Gastroesophageal sphincter (tissue), 4 donors: ENCODE results near the gene ARHGAP24. TPM values are rescaled to one million over a fixed set of nuclear protein-coding genes. Genes with fewer than 3 reads are reported as not detected.

ENCODE experiments used
- ATAC-seq: fragments of 150-250 bp; one replicate; pipeline ENCODE4 v1.9.1; 2016; ENCODE audit warnings: mild to moderate bottlenecking, moderate library complexity
- H3K27ac ChIP-seq, 4 donors: fragments of 200-600 bp; sonication (generic) in 3 of 4; 1 replicate in 3 of 4; 2 replicates in 1 of 4; pipeline ENCODE4 v1.5.1; 2016 to 2019
- H3K27me3 ChIP-seq: fragments of 200-600 bp; sonication (generic); one replicate; pipeline ENCODE4 v1.5.1; 2019
- H3K36me3 ChIP-seq, 2 donors: fragments of 200-600 bp; sonication (generic); one replicate each; pipeline ENCODE4 v1.5.1; 2019; ENCODE audit warnings: control low read depth in 1 of 2
- H3K4me1 ChIP-seq, 3 donors: fragments of 200-600 bp; sonication (generic); 1 replicate in 2 of 3; 2 replicates in 1 of 3; pipeline ENCODE4 v1.5.1; 2016 to 2019; ENCODE audit warnings: control low read depth in 2 of 3
- H3K4me3 ChIP-seq, 2 donors: fragments of 200-600 bp; sonication (generic); one replicate each; pipeline ENCODE4 v1.5.1; 2019; ENCODE audit warnings: mild to moderate bottlenecking in 1 of 2, moderate library complexity in 1 of 2
- H3K9me3 ChIP-seq, 3 donors: fragments of 200-600 bp; sonication (generic); one replicate each; pipeline ENCODE4 v1.5.1; 2017 to 2019; ENCODE audit warnings: control low read depth in 2 of 3
- EP300 ChIP-seq: sonication (generic); formaldehyde crosslinking; IDR thresholded peaks from one replicate; pipeline ENCODE4 v1.6.1; 2017; ENCODE audit warnings: antibody characterized with exemption, mild to moderate bottlenecking
- POLR2A ChIP-seq, 2 donors: fragments of 450-650 bp; IDR thresholded peaks; one replicate each; pipeline ENCODE4 v1.6.1; 2017; ENCODE audit warnings: antibody characterized with exemption in 2 of 2, mild to moderate bottlenecking in 2 of 2, moderate library complexity in 1 of 2
- POLR2AphosphoS5 ChIP-seq: sonication (generic); formaldehyde crosslinking; IDR thresholded peaks from one replicate; pipeline ENCODE4 v1.6.1; 2017; ENCODE audit warnings: antibody characterized with exemption
- WGBS, 2 donors: methylation state at CpG; one replicate each; pipeline ENCODE4 v1.1.5; 2018; ENCODE audit warnings: low coverage in 1 of 2; 5-methylcytosine and 5-hydroxymethylcytosine counted together
- total RNA-seq, 4 donors: library from RNA; depleted of rRNA; stranded (reverse); fragments of >200 nt; gene quantifications; one replicate each; pipeline ENCODE4 v1.1.0, GENCODE V29; 2016
- TF ChIP-seq, protein P1 (sequence below), 4 experiments: fragments of 200-600 bp in 2 of 4; fragments of 450-650 bp in 2 of 4; sonication (generic) in 1 of 4; IDR thresholded peaks; one replicate each; pipeline ENCODE4 v1.5.1; 2017 to 2019; ENCODE audit warnings: antibody characterized with exemption in 4 of 4, mild to moderate bottlenecking in 2 of 4, moderate library complexity in 2 of 4

ARHGAP24 gene
- total RNA-seq, 4 donors from 2014 or later: 24.4 to 38.6 (median 34.3) TPM

DNA sequence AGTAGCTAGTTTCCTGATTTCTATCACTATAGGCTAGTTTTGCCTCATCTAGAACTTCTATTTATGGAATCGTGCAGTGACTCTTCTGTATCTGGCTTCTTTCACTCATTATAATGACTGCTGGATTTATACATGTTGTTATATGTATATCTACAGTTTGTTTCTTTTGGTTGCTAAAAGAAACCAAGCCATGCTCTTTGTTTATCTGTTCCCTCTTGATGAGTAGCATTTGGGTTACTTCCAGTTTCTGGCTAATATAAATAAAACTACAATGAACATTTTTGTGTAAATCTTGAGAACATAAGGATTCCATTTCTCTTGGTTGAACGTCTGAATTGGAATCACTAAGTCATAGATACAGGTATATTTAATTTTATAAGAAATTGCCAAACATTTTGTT, 73.9 kb downstream of the ARHGAP24 start:
- no peak for TF ChIP-seq POLR2A (IDR thresholded peaks at IDR 0.05)
- TF ChIP-seq POLR2AphosphoS5: no peak
- no peak for TF ChIP-seq EP300
- TF ChIP-seq, protein P1, sequence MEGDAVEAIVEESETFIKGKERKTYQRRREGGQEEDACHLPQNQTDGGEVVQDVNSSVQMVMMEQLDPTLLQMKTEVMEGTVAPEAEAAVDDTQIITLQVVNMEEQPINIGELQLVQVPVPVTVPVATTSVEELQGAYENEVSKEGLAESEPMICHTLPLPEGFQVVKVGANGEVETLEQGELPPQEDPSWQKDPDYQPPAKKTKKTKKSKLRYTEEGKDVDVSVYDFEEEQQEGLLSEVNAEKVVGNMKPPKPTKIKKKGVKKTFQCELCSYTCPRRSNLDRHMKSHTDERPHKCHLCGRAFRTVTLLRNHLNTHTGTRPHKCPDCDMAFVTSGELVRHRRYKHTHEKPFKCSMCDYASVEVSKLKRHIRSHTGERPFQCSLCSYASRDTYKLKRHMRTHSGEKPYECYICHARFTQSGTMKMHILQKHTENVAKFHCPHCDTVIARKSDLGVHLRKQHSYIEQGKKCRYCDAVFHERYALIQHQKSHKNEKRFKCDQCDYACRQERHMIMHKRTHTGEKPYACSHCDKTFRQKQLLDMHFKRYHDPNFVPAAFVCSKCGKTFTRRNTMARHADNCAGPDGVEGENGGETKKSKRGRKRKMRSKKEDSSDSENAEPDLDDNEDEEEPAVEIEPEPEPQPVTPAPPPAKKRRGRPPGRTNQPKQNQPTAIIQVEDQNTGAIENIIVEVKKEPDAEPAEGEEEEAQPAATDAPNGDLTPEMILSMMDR (IDR thresholded peaks at IDR 0.05): no peak
- Histone ChIP-seq H3K27me3 (no peaks in the 10 kb centered on the region), H3K4me3 (no peak overlapping the region), H3K9me3 (peaks cover 0 to 23% (median 0%) of the 10 kb centered on the region in 3 donors), H3K27ac (no peak overlapping the region), H3K36me3 (no peaks in the 10 kb centered on the region), H3K4me1 (no peaks in the 10 kb centered on the region)
- WGBS, 2 donors: 21 to 50% methylated on average over 2 of the region's 2 CpGs
- no peak for ATAC-seq

DNA sequence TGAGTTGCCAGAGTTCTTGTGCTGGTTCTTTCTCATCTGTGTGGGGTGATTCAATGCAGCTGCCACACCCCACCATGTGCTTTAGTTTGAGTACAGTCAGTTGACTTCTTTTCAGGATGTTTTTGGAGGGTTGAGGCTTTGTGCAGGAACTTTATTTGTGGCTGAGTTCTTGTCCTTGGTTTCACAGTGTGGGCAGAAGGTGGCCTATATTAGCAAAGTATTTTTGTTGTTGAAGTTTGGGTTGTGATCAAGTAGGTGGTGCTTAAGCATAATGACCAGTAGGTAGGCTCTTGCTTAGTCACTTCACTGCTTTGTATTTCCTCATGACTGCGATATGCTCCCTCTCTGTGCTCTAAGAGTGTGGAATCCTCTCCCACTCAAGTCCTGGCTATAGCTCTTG, 80.3 kb downstream of the ARHGAP24 start:
- no peak overlapping the region for H3K27ac ChIP-seq
- H3K36me3 ChIP-seq: no peaks in the 10 kb centered on the region
- ATAC-seq: no peak
- no peaks in the 10 kb centered on the region for H3K4me1 ChIP-seq
- no peak overlapping the region for H3K4me3 ChIP-seq
- no peaks in the 10 kb centered on the region for H3K27me3 ChIP-seq
- no peak for TF ChIP-seq EP300
- TF ChIP-seq, protein P1 (IDR thresholded peaks at IDR 0.05): no peak
- TF ChIP-seq POLR2AphosphoS5: no peak
- no peak for TF ChIP-seq POLR2A (IDR thresholded peaks at IDR 0.05)
- WGBS, 2 donors: 100% methylated on average over 1 of the region's 1 CpG; no CpG with 5 or more reads in 1 of the 2 donors
- peaks cover 0 to 26% (median 0%) of the 10 kb centered on the region in 3 donors for H3K9me3 ChIP-seq

DNA sequence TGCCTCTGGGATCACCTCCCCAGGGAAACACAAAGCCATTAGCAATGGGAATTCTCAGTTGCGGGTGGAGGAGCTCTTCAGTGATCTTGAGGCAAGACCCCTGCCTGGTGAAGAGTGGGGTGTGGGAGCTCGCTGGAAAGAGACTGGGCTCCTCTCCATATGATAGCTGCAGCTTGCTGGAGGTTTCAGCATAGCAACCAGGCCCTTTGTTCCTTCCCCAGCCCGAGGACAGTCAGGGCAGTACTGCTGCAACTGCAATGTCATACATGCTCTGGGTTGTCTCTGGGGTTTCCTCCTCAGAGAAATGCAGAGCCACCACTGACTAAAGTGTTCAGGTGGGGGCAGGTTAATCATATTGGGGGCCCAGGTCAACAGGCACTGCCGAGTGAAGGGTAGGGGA, 81.3 kb downstream of the ARHGAP24 start:
- no peak overlapping the region for H3K27ac ChIP-seq
- 90 to 100% methylated on average over 1 to 2 of the region's 4 CpGs for WGBS, 2 donors
- ATAC-seq: no peak
- H3K9me3 ChIP-seq: peaks cover 0 to 26% (median 0%) of the 10 kb centered on the region in 3 donors
- H3K27me3 ChIP-seq: no peaks in the 10 kb centered on the region
- no peaks in the 10 kb centered on the region for H3K36me3 ChIP-seq
- TF ChIP-seq, protein P1 (IDR thresholded peaks at IDR 0.05): no peak
- TF ChIP-seq POLR2A (IDR thresholded peaks at IDR 0.05): no peak
- no peak for TF ChIP-seq EP300
- TF ChIP-seq POLR2AphosphoS5: no peak
- H3K4me3 ChIP-seq: no peak overlapping the region
- H3K4me1 ChIP-seq: no peaks in the 10 kb centered on the region

DNA sequence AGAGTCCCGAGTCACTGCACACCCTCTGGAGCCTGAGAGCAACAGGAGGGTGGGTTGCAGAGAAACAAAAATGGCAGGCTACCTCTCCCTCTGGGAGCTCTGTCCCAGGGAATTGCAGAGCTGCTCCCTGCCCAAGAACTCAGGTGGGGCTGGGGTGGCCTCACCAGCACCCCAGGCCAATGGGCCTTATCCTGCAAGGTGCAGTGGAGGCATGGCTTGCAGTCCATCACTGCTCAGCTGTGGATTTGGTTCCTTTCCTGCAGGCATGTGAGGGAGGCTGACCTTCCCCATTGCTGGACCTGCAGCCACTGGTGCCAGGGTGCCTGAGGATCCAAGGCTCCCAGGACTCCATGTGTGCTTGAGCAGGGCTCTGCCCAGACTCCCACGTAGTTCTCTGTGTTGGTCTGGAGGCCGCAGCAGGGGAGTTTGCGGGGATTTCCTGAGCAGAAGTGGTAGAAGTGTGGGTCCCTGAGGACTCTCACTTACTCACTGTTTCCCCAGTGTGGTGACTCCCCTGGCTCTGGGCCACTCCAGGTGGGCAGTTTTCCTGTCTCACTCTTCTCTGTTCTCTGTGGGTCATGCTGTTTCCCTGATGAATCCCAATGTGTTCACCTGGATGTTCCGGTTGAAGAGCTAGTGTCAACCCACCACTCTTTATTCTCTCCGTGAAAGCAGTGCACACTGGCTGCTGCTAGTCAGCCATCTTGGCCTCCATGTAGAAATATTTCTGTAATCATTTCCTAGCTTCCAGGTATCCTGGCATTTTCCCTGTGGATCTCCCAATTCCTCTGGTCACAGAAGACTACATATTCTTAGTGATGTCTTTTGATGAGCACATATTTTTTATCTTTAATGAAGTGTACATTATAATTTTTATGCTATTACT, 82.3 kb downstream of the ARHGAP24 start:
- ATAC-seq: no peak
- H3K4me3 ChIP-seq: no peak overlapping the region
- TF ChIP-seq EP300: no peak
- no peak for TF ChIP-seq POLR2A (IDR thresholded peaks at IDR 0.05)
- TF ChIP-seq POLR2AphosphoS5: no peak
- TF ChIP-seq, protein P1 (IDR thresholded peaks at IDR 0.05): no peak
- 74 to 97% methylated on average over 3 to 4 of the region's 6 CpGs for WGBS, 2 donors
- no peak overlapping the region for H3K27ac ChIP-seq
- peaks cover 0 to 18% (median 0%) of the 10 kb centered on the region in 3 donors for H3K9me3 ChIP-seq
- H3K4me1 ChIP-seq: no peaks in the 10 kb centered on the region
- no peaks in the 10 kb centered on the region for H3K27me3 ChIP-seq
- no peaks in the 10 kb centered on the region for H3K36me3 ChIP-seq
